NB4 (cell line): ENCODE data around the gene CCDC27.

ENCODE experiments used
- DNase-seq: peaks from one replicate; pipeline ENCODE4 v3.0.0; 2010; ENCODE audit warnings: low read depth
- H3K4me3 ChIP-seq: one replicate; pipeline ENCODE4 v1.5.1; 2011; ENCODE audit warnings: mild to moderate bottlenecking, low read depth, low read length, moderate library complexity
- CTCF ChIP-seq: IDR thresholded peaks from one replicate; pipeline ENCODE4 v1.5.1; 2012; ENCODE audit warnings: low read depth, low read length
- MYC ChIP-seq: IDR thresholded peaks from 2 replicates; pipeline ENCODE4 v1.6.1; 2011; ENCODE audit warnings: low read depth, low read length
- POLR2A ChIP-seq: IDR thresholded peaks from 2 replicates; pipeline ENCODE4 v1.6.1; 2011; ENCODE audit warnings: mild to moderate bottlenecking; ENCODE audit not compliant: insufficient read length; ENCODE audit errors: extremely low read depth
- TF ChIP-seq, protein P1 (sequence below): IDR thresholded peaks from 2 replicates; pipeline ENCODE4 v1.6.1; 2011; ENCODE audit warnings: low read depth, low read length

The CCDC27 gene

GRCh38 chr1:3717041-3717714, 35.1 kb upstream of the CCDC27 start:
- DNase-seq: peak; percentile 84

GRCh38 chr1:3717715-3718601, 34.3 kb upstream of the CCDC27 start:
- DNase-seq: peak; percentile 82
- no peak overlapping the region for H3K4me3 ChIP-seq
- TF ChIP-seq CTCF (no peak), POLR2A (peak; percentile 35), MYC (peak; percentile 38)
- TF ChIP-seq, protein P1, sequence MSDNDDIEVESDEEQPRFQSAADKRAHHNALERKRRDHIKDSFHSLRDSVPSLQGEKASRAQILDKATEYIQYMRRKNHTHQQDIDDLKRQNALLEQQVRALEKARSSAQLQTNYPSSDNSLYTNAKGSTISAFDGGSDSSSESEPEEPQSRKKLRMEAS: no peak

More at GRCh38 chr1:3717041-3717714, 35.1 kb upstream of the CCDC27 start:
- TF ChIP-seq, protein P1: peak; percentile 84
- no peak for TF ChIP-seq CTCF
- TF ChIP-seq POLR2A: no peak
- TF ChIP-seq MYC: peak; percentile 44; the same call in 1 of the 2 replicates
- H3K4me3 ChIP-seq: peak overlapping the region; percentile 32

- TF ChIP-seq MYC: no peak
- TF ChIP-seq, protein P1: no peak
- TF ChIP-seq CTCF: no peak
- TF ChIP-seq POLR2A: no peak
- no peak overlapping the region for H3K4me3 ChIP-seq
- peak; percentile 28 for DNase-seq
Observed at GRCh38 chr1:3718764-3719163, 33.5 kb upstream of the CCDC27 start.

DNA sequence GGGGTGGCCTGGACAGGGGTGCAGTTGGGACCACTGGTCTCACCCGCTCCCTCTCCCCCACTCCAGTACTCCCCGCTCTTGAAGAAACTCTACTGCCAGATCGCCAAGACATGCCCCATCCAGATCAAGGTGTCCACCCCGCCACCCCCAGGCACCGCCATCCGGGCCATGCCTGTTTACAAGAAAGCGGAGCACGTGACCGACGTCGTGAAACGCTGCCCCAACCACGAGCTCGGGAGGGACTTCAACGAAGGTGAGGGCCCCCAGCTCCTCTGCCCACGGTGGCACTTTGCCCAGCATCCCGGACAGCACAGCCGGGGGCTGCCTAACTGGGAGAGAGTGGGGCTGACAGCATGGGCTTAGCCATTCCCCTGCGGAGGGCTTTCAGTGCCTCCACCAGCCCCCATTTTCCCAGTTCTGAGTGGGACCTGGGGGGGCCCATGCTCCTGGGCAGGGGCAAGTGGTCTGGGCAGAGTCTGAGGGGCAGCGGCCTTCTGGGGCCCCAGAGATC, 30.2 kb upstream of the CCDC27 start:
- TF ChIP-seq CTCF: no peak
- TF ChIP-seq, protein P1: no peak
- no peak for TF ChIP-seq POLR2A
- TF ChIP-seq MYC: no peak
- no peak overlapping the region for H3K4me3 ChIP-seq
- no peak for DNase-seq

DNA sequence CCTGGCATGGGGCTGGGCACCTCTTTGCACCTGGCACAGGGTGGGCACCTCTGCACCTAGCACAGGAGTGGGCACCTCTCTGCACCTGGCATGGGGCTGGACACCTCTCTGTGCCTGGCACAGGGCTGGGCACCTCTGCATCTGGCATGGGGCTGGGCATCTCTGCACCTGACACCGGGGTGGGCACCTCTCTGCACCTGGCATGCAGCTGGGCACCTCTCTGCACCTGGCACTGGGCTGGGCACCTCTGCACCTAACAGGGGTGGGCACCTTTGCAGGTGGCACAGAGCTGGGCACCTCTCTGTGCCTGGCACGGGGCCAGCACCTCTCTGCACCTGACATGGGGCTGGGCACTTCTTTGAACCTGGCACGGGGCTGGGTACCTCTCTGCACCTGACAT, 29.4 kb upstream of the CCDC27 start:
- no peak overlapping the region for H3K4me3 ChIP-seq
- no peak for DNase-seq
- TF ChIP-seq MYC (no peak), CTCF (no peak)
- TF ChIP-seq, protein P1: no peak
